Hepatocyte (in vitro differentiated cells): Measurements from ENCODE around the gene TPBGL. TPM values are rescaled to one million over a fixed set of nuclear protein-coding genes. Genes with fewer than 3 reads are reported as not detected.
"Not testable (repeated sequence)": the region's sequence is repeated elsewhere in the genome, so short reads cannot be mapped to it uniquely, and the experiment has no call there.

ENCODE experiments used
- DNase-seq: peaks from one replicate; pipeline ENCODE4 v3.0.0-alpha.2; 2016; ENCODE audit warnings: low spot score
- H2AFZ ChIP-seq: fragments of 200-600 bp; sonication (generic); 2 replicates; pipeline ENCODE4 v1.6.0; 2016; ENCODE audit warnings: antibody characterized with exemption, mild to moderate bottlenecking
- H3K27ac ChIP-seq: fragments of 200-600 bp; sonication (generic); 2 replicates; pipeline ENCODE4 v1.5.1; 2016; ENCODE audit warnings: mild to moderate bottlenecking
- H3K27me3 ChIP-seq: fragments of 200-600 bp; sonication (generic); 2 replicates; pipeline ENCODE4 v1.6.1; 2016
- H3K36me3 ChIP-seq: fragments of 200-600 bp; sonication (generic); replicated peaks from 2 replicates; pipeline ENCODE4 v1.5.1; 2016; ENCODE audit warnings: low read depth; ENCODE audit not compliant: insufficient read depth
- H3K4me1 ChIP-seq: fragments of 200-600 bp; sonication (generic); 2 replicates; pipeline ENCODE4 v1.5.1; 2016; ENCODE audit warnings: mild to moderate bottlenecking, moderate library complexity; ENCODE audit not compliant: insufficient read depth
- H3K4me2 ChIP-seq: fragments of 200-600 bp; sonication (generic); 2 replicates; pipeline ENCODE4 v1.6.0; 2016
- H3K4me3 ChIP-seq: fragments of 200-600 bp; sonication (generic); 2 replicates; pipeline ENCODE4 v1.5.1; 2016; ENCODE audit warnings: mild to moderate bottlenecking
- H3K79me2 ChIP-seq: fragments of 200-600 bp; sonication (generic); 2 replicates; pipeline ENCODE4 v1.6.0; 2017; ENCODE audit warnings: mild to moderate bottlenecking
- H3K9me2 ChIP-seq: fragments of 200-600 bp; sonication (generic); replicated peaks from 2 replicates; pipeline ENCODE4 v1.6.0; 2017; ENCODE audit warnings: mild to moderate bottlenecking; ENCODE audit not compliant: insufficient read depth
- H3K9me3 ChIP-seq: fragments of 200-600 bp; sonication (generic); 2 replicates; pipeline ENCODE4 v1.5.1; 2016; ENCODE audit warnings: low read depth, mild to moderate bottlenecking
- H4K20me1 ChIP-seq: fragments of 200-600 bp; sonication (generic); 2 replicates; pipeline ENCODE4 v1.6.0; 2016; ENCODE audit warnings: mild to moderate bottlenecking; ENCODE audit not compliant: insufficient read depth, poor library complexity, severe bottlenecking
- CTCF ChIP-seq: fragments of 200-600 bp; sonication (generic); IDR thresholded peaks from 2 replicates; pipeline ENCODE4 v1.5.1; 2016; ENCODE audit warnings: antibody characterized with exemption, mild to moderate bottlenecking; ENCODE audit not compliant: poor library complexity
- EZH2 ChIP-seq: fragments of 200-600 bp; sonication (generic); IDR thresholded peaks from 2 replicates; pipeline ENCODE4 v1.6.1; 2016; ENCODE audit warnings: antibody characterized with exemption, mild to moderate bottlenecking, borderline replicate concordance
- EZH2phosphoT487 ChIP-seq: fragments of 200-600 bp; sonication (generic); IDR thresholded peaks from one replicate; pipeline ENCODE4 v1.6.1; 2018; ENCODE audit warnings: antibody characterized with exemption, mild to moderate bottlenecking, low read depth, moderate library complexity; ENCODE audit not compliant: unreplicated experiment, severe bottlenecking
- WGBS: methylation state at CpG from one replicate; pipeline ENCODE4 v1.1.6; 2016; ENCODE audit warnings: low lambda C conversion rate; ENCODE audit errors: missing lambda C conversion rate; 5-methylcytosine and 5-hydroxymethylcytosine counted together
- polyA plus RNA-seq: library from polyadenylated mRNA; unstranded; fragments of >200 nt; fragmentation: Nextera tagmentation; extraction: Ambion mirVana; gene quantifications from 2 replicates; pipeline ENCODE4 v1.2.1, GENCODE V29; 2016
- total RNA-seq: library from RNA; depleted of rRNA; stranded (reverse); fragments of >200 nt; gene quantifications from 2 replicates; pipeline ENCODE4 v1.2.3, GENCODE V29; 2014

TPBGL gene
- total and polyA plus RNA-seq, 2 experiments from 2014 or later: 0.12 TPM; not detected in 1

- DNase-seq: no peak
- Histone ChIP-seq H3K27ac (no peak overlapping the region), H3K9me2 (no peaks in the 10 kb centered on the region), H3K27me3 (no peaks in the 10 kb centered on the region), H3K79me2 (no peaks in the 10 kb centered on the region), H4K20me1 (no peaks in the 10 kb centered on the region), H3K9me3 (no peaks in the 10 kb centered on the region), H3K4me2 (no peak overlapping the region), H3K4me1 (no peaks in the 10 kb centered on the region), H3K36me3 (no peaks in the 10 kb centered on the region), H3K4me3 (no peak overlapping the region), H2AFZ (no peak overlapping the region)
- TF ChIP-seq CTCF (no peak), EZH2 (no peak), EZH2phosphoT487 (no peak)
- 97% methylated on average over 12 of the region's 12 CpGs for WGBS
Observed at GRCh38 chr11:75272821-75273301, 32.3 kb downstream of the TPBGL start.

GRCh38 chr11:75273411-75274391 is 33.1 kb downstream of the TPBGL start:
- Histone ChIP-seq H3K4me1 (no peaks in the 10 kb centered on the region), H3K27ac (no peak overlapping the region)
- no peak for DNase-seq

GRCh38 chr11:75274716-75275115 is 34.1 kb downstream of the TPBGL start:
- H3K27me3 ChIP-seq, H3K36me3 ChIP-seq, H3K27ac ChIP-seq, H3K4me2 ChIP-seq, H3K4me3 ChIP-seq, H4K20me1 ChIP-seq, H3K4me1 ChIP-seq, DNase-seq, H2AFZ ChIP-seq, H3K9me3 ChIP-seq, H3K79me2 ChIP-seq, H3K9me2 ChIP-seq: not testable (repeated sequence)
- WGBS: 95% methylated on average over 3 of the region's 3 CpGs

More at GRCh38 chr11:75273411-75274391, 33.1 kb downstream of the TPBGL start:
- H4K20me1 ChIP-seq: no peaks in the 10 kb centered on the region
- no peaks in the 10 kb centered on the region for H3K27me3 ChIP-seq
- H3K4me2 ChIP-seq: no peak overlapping the region
- no peak overlapping the region for H3K4me3 ChIP-seq
- 95% methylated on average over 15 of the region's 15 CpGs for WGBS
- no peaks in the 10 kb centered on the region for H3K36me3 ChIP-seq
- no peaks in the 10 kb centered on the region for H3K9me2 ChIP-seq
- H3K9me3 ChIP-seq: no peaks in the 10 kb centered on the region
- TF ChIP-seq EZH2phosphoT487: no peak
- no peak for TF ChIP-seq EZH2
- TF ChIP-seq CTCF: no peak
- no peak overlapping the region for H2AFZ ChIP-seq
- no peaks in the 10 kb centered on the region for H3K79me2 ChIP-seq

- Histone ChIP-seq H3K27ac (no peak overlapping the region), H3K9me3 (no peaks in the 10 kb centered on the region), H3K36me3 (no peaks in the 10 kb centered on the region), H3K4me3 (no peak overlapping the region), H3K27me3 (no peaks in the 10 kb centered on the region), H3K79me2 (no peaks in the 10 kb centered on the region), H3K4me1 (no peaks in the 10 kb centered on the region), H2AFZ (no peak overlapping the region), H3K4me2 (no peak overlapping the region), H3K9me2 (no peaks in the 10 kb centered on the region), H4K20me1 (no peaks in the 10 kb centered on the region)
- WGBS: 71% methylated on average over 6 of the region's 6 CpGs
- no peak for DNase-seq
- TF ChIP-seq CTCF: no peak
- no peak for TF ChIP-seq EZH2
- TF ChIP-seq EZH2phosphoT487: no peak
Observed at GRCh38 chr11:75275581-75275980, 35.0 kb downstream of the TPBGL start.
